GM23338 (cell line): Measurements from ENCODE around the gene FMN1. TPM values are rescaled to one million over a fixed set of nuclear protein-coding genes. Genes with fewer than 3 reads are reported as not detected.
A peak's percentile ranks its signal among the peaks of the same experiment; 100 is the strongest.

Source experiments
- ATAC-seq: fragments of 200-7000 bp; cut with Tn5 transposase; 3 replicates; pipeline ENCODE4 v1.9.1; 2020
- DNase-seq: peaks from one replicate; pipeline ENCODE4 v3.0.0-alpha.2; 2015; ENCODE audit warnings: low spot score
- H2AFZ ChIP-seq: fragments of 200-600 bp; sonication (generic); 2 replicates; pipeline ENCODE4 v1.8.0; 2016; ENCODE audit warnings: antibody characterized with exemption, mild to moderate bottlenecking, moderate library complexity
- H3F3A ChIP-seq: fragments of 200-600 bp; sonication (generic); replicated peaks from 2 replicates; pipeline ENCODE4 v1.8.0; 2017; ENCODE audit warnings: antibody characterized with exemption, mixed run types, low read depth
- H3K27ac ChIP-seq: fragments of 200-600 bp; sonication (generic); 2 replicates; pipeline ENCODE4 v1.6.1; 2016; ENCODE audit warnings: low read depth
- H3K27me3 ChIP-seq: fragments of 200-600 bp; sonication (generic); 2 replicates; pipeline ENCODE4 v1.8.0; 2016; ENCODE audit warnings: mild to moderate bottlenecking, mixed run types, moderate library complexity; ENCODE audit not compliant: insufficient read depth
- H3K36me3 ChIP-seq: fragments of 200-600 bp; sonication (generic); 2 replicates; pipeline ENCODE4 v1.8.0; 2016; ENCODE audit warnings: mild to moderate bottlenecking; ENCODE audit not compliant: insufficient read depth
- H3K4me1 ChIP-seq: fragments of 200-600 bp; sonication (generic); 2 replicates; pipeline ENCODE4 v1.8.0; 2016; ENCODE audit warnings: mild to moderate bottlenecking, moderate library complexity; ENCODE audit not compliant: insufficient read depth
- H3K4me2 ChIP-seq: fragments of 200-600 bp; sonication (generic); 2 replicates; pipeline ENCODE4 v1.7.1; 2017; ENCODE audit warnings: mixed run types
- H3K4me3 ChIP-seq: fragments of 200-600 bp; sonication (generic); 2 replicates; pipeline ENCODE4 v1.6.1; 2016; ENCODE audit warnings: mixed run types
- H3K79me2 ChIP-seq: fragments of 200-600 bp; sonication (generic); replicated peaks from 2 replicates; pipeline ENCODE4 v1.8.0; 2017; ENCODE audit warnings: mild to moderate bottlenecking; ENCODE audit not compliant: insufficient read depth
- H3K9me2 ChIP-seq: fragments of 200-600 bp; sonication (generic); 2 replicates; pipeline ENCODE4 v1.8.0; 2017; ENCODE audit not compliant: insufficient read depth
- H4K20me1 ChIP-seq: fragments of 200-600 bp; sonication (generic); replicated peaks from 2 replicates; pipeline ENCODE4 v1.8.0; 2017; ENCODE audit warnings: mild to moderate bottlenecking; ENCODE audit not compliant: insufficient read depth
- H3K27ac Mint-ChIP-seq: 2 replicates; pipeline ENCODE4 v1.8.0; 2020; ENCODE audit warnings: inconsistent platforms, mild to moderate bottlenecking, moderate library complexity, mixed read lengths
- H3K27me3 Mint-ChIP-seq: 3 replicates; pipeline ENCODE4 v1.8.0; 2022; ENCODE audit warnings: low read depth, mild to moderate bottlenecking, moderate library complexity, mixed read lengths, inconsistent platforms; ENCODE audit not compliant: insufficient read depth, poor library complexity
- H3K36me3 Mint-ChIP-seq: 3 replicates; pipeline ENCODE4 v1.8.0; 2021; ENCODE audit warnings: low read depth, mild to moderate bottlenecking, inconsistent platforms, moderate library complexity, mixed read lengths
- H3K4me1 Mint-ChIP-seq: 3 replicates; pipeline ENCODE4 v1.8.0; 2020; ENCODE audit warnings: mild to moderate bottlenecking, inconsistent platforms, mixed read lengths
- H3K4me3 Mint-ChIP-seq: 3 replicates; pipeline ENCODE4 v1.8.0; 2021; ENCODE audit warnings: moderate library complexity, mild to moderate bottlenecking, inconsistent platforms, mixed read lengths
- H3K9me3 Mint-ChIP-seq: 3 replicates; pipeline ENCODE4 v1.8.0; 2020; ENCODE audit warnings: moderate library complexity, mild to moderate bottlenecking, inconsistent platforms, mixed read lengths
- CTCF ChIP-seq, 2 experiments: fragments of 200-600 bp in 1 of 2; sonication (generic) in 1 of 2; conservative IDR thresholded peaks; 2 replicates each; pipeline versions ENCODE4 v1.5.1 to v1.6.1; 2016 to 2017; ENCODE audit warnings: antibody characterized with exemption in 2 of 2, low read depth in 2 of 2, mild to moderate bottlenecking in 2 of 2, moderate library complexity in 1 of 2
- JUNB ChIP-seq: IDR thresholded peaks from one replicate; pipeline ENCODE4 v1.6.1; 2016; ENCODE audit warnings: antibody characterized with exemption; ENCODE audit not compliant: unreplicated experiment
- STAT1 ChIP-seq: IDR thresholded peaks from one replicate; pipeline ENCODE4 v1.6.1; 2016; ENCODE audit warnings: antibody characterized with exemption; ENCODE audit not compliant: unreplicated experiment
- ZNF331 ChIP-seq: fragments of 250-450 bp; sonication (Bioruptor Pico); IDR thresholded peaks from 2 replicates; pipeline ENCODE4 v1.5.0; 2020; ENCODE audit warnings: low read depth, mild to moderate bottlenecking, moderate library complexity
- polyA plus RNA-seq: library from polyadenylated mRNA; unstranded; fragments of >200 nt; fragmentation: Nextera tagmentation; extraction: Ambion mirVana; gene quantifications from 2 replicates; pipeline ENCODE4 v1.2.1, GENCODE V29; 2016
- total RNA-seq: library from RNA; depleted of rRNA; stranded (reverse); fragments of >200 nt; shearing (Covaris generic); gene quantifications from 2 replicates; pipeline ENCODE4 v1.2.3, GENCODE V29; 2014
- TF ChIP-seq, protein P1 (sequence below): fragments of 250-450 bp; sonication (Bioruptor Pico); IDR thresholded peaks from 2 replicates; pipeline ENCODE4 v1.5.0; 2020; ENCODE audit warnings: mild to moderate bottlenecking, moderate library complexity

Gene FMN1
- total and polyA plus RNA-seq, 2 experiments from 2014 or later, result 1.2 to 1.6 TPM

GRCh38 chr15:33160581-33161165 is 33.8 kb downstream of the FMN1 start (continued):
- TF ChIP-seq, protein P1, sequence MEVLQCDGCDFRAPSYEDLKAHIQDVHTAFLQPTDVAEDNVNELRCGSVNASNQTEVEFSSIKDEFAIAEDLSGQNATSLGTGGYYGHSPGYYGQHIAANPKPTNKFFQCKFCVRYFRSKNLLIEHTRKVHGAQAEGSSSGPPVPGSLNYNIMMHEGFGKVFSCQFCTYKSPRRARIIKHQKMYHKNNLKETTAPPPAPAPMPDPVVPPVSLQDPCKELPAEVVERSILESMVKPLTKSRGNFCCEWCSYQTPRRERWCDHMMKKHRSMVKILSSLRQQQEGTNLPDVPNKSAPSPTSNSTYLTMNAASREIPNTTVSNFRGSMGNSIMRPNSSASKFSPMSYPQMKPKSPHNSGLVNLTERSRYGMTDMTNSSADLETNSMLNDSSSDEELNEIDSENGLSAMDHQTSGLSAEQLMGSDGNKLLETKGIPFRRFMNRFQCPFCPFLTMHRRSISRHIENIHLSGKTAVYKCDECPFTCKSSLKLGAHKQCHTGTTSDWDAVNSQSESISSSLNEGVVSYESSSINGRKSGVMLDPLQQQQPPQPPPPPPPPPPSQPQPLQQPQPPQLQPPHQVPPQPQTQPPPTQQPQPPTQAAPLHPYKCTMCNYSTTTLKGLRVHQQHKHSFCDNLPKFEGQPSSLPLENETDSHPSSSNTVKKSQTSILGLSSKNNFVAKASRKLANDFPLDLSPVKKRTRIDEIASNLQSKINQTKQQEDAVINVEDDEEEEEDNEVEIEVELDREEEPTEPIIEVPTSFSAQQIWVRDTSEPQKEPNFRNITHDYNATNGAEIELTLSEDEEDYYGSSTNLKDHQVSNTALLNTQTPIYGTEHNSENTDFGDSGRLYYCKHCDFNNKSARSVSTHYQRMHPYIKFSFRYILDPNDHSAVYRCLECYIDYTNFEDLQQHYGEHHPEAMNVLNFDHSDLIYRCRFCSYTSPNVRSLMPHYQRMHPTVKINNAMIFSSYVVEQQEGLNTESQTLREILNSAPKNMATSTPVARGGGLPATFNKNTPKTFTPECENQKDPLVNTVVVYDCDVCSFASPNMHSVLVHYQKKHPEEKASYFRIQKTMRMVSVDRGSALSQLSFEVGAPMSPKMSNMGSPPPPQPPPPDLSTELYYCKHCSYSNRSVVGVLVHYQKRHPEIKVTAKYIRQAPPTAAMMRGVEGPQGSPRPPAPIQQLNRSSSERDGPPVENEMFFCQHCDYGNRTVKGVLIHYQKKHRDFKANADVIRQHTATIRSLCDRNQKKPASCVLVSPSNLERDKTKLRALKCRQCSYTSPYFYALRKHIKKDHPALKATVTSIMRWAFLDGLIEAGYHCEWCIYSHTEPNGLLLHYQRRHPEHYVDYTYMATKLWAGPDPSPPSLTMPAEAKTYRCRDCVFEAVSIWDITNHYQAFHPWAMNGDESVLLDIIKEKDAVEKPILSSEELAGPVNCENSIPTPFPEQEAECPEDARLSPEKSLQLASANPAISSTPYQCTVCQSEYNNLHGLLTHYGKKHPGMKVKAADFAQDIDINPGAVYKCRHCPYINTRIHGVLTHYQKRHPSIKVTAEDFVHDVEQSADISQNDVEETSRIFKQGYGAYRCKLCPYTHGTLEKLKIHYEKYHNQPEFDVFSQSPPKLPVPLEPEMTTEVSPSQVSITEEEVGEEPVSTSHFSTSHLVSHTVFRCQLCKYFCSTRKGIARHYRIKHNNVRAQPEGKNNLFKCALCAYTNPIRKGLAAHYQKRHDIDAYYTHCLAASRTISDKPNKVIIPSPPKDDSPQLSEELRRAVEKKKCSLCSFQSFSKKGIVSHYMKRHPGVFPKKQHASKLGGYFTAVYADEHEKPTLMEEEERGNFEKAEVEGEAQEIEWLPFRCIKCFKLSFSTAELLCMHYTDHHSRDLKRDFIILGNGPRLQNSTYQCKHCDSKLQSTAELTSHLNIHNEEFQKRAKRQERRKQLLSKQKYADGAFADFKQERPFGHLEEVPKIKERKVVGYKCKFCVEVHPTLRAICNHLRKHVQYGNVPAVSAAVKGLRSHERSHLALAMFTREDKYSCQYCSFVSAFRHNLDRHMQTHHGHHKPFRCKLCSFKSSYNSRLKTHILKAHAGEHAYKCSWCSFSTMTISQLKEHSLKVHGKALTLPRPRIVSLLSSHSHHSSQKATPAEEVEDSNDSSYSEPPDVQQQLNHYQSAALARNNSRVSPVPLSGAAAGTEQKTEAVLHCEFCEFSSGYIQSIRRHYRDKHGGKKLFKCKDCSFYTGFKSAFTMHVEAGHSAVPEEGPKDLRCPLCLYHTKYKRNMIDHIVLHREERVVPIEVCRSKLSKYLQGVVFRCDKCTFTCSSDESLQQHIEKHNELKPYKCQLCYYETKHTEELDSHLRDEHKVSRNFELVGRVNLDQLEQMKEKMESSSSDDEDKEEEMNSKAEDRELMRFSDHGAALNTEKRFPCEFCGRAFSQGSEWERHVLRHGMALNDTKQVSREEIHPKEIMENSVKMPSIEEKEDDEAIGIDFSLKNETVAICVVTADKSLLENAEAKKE, result no peak
- no peak for TF ChIP-seq STAT1
- no peak for TF ChIP-seq ZNF331 (CRISPR knock-in tag)
- no peak for TF ChIP-seq JUNB

DNA sequence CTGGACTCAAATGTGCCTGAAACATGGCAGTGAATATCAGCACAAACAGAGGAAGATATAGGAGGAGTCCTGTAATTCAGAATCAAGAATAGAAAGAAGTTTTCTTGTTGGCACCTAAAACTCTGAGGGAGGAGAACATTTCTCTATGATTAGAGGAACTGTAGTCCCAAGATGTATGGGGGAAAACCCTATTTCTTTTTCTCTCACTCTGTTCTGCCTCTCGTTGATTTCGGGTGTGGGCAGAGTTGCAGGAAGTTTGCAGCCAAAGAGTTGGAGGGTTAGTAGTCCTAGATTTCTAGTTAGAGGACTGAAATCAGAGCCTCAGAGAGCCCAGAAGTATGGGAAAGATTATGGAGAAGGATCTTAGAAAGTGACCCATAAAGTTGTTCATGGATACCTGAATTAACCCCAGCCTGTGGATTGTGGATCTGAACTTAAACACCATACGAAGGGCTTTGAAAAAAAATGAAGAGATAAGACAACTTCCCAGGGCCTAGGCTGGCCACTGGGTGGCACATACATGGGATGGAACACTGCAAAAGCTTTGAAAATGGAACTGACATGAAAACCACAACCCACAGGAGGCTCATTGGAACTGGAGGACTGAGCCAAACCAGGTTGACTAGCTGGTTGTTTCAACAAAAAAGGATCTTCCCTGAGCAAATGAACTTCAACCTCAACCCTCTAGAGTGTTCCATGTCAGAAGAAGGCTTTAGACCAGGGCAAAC is 34.6 kb downstream of the FMN1 start:
- no peak overlapping the region for H3K27ac ChIP-seq
- no peak overlapping the region for H3K4me2 ChIP-seq
- H3K9me2 ChIP-seq, result no peaks in the 10 kb centered on the region
- peak; percentile 5 for DNase-seq
- no peaks in the 10 kb centered on the region for H3K27me3 Mint-ChIP-seq
- H3K4me1 ChIP-seq, result no peaks in the 10 kb centered on the region
- no peaks in the 10 kb centered on the region for H4K20me1 ChIP-seq
- no peaks in the 10 kb centered on the region for H3K79me2 ChIP-seq
- H3K36me3 ChIP-seq, result no peaks in the 10 kb centered on the region
- H3F3A ChIP-seq, result no peaks in the 10 kb centered on the region
- H2AFZ ChIP-seq, result no peak overlapping the region
- TF ChIP-seq CTCF (conservative IDR thresholded peaks at IDR 0.05; ENCODE audit: low read depth in 2 of 2) (peak; percentile 22 to 29; a peak in 2 of 4 replicates), STAT1 (no peak)
- no peaks in the 10 kb centered on the region for H3K27me3 ChIP-seq
- no peaks in the 10 kb centered on the region for H3K9me3 Mint-ChIP-seq
- no peak overlapping the region for H3K4me3 Mint-ChIP-seq
- H3K4me3 ChIP-seq, result no peak overlapping the region
- H3K36me3 Mint-ChIP-seq, result no peaks in the 10 kb centered on the region
- H3K4me1 Mint-ChIP-seq, result no peaks in the 10 kb centered on the region
- ATAC-seq, result no peak
- H3K27ac Mint-ChIP-seq, result no peak overlapping the region
